ENCODE results near the gene ACOT7. TPM values are rescaled to one million over a fixed set of nuclear protein-coding genes. Genes with fewer than 3 reads are reported as not detected.

ACOT7 gene
- total RNA-seq, 4 donors from 2014 or later: 23.5 to 50.7 (median 39.0) TPM

DNA sequence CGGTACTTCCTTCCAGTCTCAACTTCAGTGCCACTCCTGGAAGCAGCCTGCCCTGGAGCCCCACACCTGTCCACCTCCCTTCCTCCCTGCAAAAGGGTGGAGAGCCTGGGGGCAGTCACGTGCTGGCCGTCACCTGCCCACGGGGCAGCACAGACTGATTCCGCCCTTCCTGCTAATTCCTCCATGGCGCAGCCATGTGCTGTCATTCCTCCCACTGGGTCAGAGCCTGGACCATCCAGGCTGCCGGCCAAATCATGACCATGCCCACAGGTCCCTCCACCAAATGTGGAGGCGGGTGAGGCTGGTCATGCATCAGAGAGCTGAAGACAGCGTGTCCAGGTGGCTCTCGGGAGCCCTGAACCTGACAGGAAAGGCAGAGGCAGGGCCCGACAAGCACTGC lies 108.2 kb downstream of the ACOT7 start:
- Histone ChIP-seq H3K4me3 (no peak overlapping the region), H3K27me3 (no peaks in the 10 kb centered on the region), H3K4me1 (peaks cover 3 to 21% (median 10%) of the 10 kb centered on the region in 3 donors), H3K27ac (no peak overlapping the region), H3K36me3 (peaks cover 0 to 6% (median 0%) of the 10 kb centered on the region in 3 donors), H3K9me3 (no peaks in the 10 kb centered on the region)
- WGBS, 2 donors: 100% methylated on average over 4 of the region's 11 CpGs; no CpG with 5 or more reads in 1 of the 2 donors
- TF ChIP-seq, protein P1, sequence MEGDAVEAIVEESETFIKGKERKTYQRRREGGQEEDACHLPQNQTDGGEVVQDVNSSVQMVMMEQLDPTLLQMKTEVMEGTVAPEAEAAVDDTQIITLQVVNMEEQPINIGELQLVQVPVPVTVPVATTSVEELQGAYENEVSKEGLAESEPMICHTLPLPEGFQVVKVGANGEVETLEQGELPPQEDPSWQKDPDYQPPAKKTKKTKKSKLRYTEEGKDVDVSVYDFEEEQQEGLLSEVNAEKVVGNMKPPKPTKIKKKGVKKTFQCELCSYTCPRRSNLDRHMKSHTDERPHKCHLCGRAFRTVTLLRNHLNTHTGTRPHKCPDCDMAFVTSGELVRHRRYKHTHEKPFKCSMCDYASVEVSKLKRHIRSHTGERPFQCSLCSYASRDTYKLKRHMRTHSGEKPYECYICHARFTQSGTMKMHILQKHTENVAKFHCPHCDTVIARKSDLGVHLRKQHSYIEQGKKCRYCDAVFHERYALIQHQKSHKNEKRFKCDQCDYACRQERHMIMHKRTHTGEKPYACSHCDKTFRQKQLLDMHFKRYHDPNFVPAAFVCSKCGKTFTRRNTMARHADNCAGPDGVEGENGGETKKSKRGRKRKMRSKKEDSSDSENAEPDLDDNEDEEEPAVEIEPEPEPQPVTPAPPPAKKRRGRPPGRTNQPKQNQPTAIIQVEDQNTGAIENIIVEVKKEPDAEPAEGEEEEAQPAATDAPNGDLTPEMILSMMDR (IDR thresholded peaks at IDR 0.05): no peak
- DNase-seq: no peak
- intact Hi-C loops (cut with DNase I): no loop called here

DNA sequence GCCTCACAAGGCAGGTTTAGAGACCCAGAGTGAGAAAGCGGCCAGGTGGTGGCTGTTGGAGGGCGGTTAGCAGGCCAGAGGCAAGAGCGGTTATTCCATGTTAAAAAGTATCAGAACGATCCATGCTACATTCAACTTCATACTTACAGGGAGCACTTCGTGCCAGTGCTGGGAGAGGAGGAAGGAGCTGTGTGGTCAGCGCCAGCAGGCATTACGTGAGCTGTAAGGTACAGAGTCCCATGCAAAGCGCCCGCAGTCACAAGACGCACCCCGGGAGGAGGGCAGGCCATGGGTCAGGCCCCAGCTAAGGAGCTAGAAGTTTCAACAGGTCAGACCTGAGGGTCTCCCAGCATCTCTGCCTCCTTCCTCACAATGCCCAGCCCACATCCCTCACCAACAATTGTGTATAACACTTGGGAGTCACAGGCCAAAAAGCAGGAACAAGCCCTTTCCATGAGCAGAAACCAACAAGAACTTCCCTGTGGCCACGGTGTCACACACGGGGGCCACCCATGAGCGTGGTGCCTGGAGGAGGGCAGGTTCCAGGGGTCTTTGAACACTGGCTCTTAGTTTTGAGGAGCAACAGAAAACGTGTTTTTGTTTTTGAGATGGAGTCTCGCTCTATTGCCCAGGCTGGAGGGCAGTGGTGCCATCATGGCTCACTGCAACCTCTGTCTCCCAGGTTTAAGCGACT lies 110.8 kb downstream of the ACOT7 start:
- H3K27ac ChIP-seq: no peak overlapping the region
- intact Hi-C loops (cut with DNase I): no loop called here
- TF ChIP-seq, protein P1 (IDR thresholded peaks at IDR 0.05): no peak
- no peak for TF ChIP-seq POLR2A (IDR thresholded peaks at IDR 0.05)
- peaks cover 0 to 17% (median 0%) of the 10 kb centered on the region in 3 donors for H3K36me3 ChIP-seq
- no peaks in the 10 kb centered on the region for H3K27me3 ChIP-seq
- 89 to 96% methylated on average over 10 to 14 of the region's 17 CpGs for WGBS, 2 donors
- no peak for DNase-seq
- H3K4me1 ChIP-seq: peaks cover 0 to 8% (median 3%) of the 10 kb centered on the region in 3 donors
- H3K4me3 ChIP-seq: no peak overlapping the region
- H3K9me3 ChIP-seq: no peaks in the 10 kb centered on the region

DNA sequence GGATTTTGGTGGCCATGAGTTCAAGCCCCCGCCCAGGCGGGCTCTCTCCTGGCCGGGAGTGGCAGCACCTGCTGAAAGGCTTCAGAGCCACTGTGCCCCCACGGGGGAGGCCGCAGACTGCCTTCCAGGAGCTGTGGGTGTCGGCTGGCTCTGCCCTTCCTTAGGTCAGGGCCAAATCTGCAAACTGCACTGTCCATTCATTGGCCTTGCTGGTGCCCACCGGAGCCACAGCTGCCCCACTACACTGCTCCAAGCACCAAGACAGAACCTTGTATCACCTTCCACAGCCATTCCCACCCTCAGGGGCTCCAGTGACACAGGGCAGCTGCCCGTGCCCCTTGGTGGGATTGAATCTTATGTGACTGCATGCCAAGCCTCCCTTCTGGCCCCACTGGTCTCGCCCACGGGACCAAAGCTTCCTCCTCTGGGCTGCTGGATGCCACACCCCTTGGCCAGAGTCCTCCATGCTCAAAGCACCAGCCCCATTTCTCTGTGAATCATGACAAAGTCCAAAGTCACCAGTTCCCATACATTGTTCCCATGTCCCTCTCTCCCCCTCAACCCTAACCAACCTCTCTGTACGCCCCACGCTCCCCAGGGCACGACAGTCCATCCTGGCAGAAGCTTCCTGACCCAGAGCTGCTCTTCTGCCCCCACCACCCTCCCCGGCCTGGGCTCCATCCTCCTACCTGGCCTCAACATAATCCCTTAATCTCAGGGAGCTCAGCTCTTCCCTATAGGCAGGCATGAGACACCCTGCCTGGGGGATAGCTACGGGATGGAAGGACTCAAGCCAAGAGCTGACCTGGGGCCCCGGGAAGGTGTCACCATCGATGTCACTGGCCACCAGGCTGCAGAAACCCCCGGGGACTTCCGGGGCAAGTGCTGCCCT lies 111.8 kb downstream of the ACOT7 start:
- TF ChIP-seq POLR2A (IDR thresholded peaks at IDR 0.05): no peak
- TF ChIP-seq, protein P1 (IDR thresholded peaks at IDR 0.05): no peak
- WGBS, 2 donors: 68 to 81% methylated on average over 9 to 13 of the region's 19 CpGs

DNA sequence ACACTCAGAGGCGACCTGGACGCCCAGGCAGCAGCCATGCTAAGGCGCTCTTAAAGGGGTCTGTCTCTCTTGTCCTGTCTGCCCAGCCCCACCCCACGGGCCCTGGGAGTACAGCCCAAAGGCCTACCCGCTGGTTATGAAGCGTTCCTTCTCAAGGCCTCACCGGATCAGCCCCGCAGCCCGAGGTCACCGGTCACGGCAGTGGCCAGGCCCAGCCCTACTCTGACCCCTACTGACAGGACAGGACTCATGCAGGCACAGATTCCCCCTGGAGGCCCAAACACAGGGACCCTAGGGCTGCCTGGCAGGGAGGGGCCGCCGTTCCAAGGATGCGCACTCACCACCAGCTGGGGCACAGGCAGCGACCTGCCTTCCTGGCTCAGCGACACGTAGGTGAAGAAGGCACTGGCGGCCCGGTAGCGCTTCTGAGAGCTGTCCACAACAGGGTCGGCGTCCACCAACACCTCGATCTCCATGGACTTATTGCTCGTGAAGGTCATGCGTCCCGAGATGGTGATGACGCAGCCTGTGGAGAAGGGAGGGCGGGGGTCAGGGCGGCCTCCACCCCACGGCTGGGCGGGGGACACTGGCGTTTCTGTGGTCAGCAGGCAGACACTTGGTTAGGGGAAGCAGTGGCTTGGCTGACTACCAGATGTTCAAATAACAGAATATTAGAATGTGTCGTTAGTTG lies 112.7 kb downstream of the ACOT7 start:
- Histone ChIP-seq H3K27me3 (no peaks in the 10 kb centered on the region), H3K36me3 (peaks cover 0 to 17% (median 0%) of the 10 kb centered on the region in 3 donors), H3K9me3 (no peaks in the 10 kb centered on the region), H3K4me1 (peaks cover 0 to 13% (median 5%) of the 10 kb centered on the region in 3 donors), H3K27ac (no peak overlapping the region), H3K4me3 (no peak overlapping the region)
- intact Hi-C loops (cut with DNase I): no loop called here
- DNase-seq: no peak
- 75 to 83% methylated on average over 6 to 10 of the region's 33 CpGs for WGBS, 2 donors
- TF ChIP-seq POLR2A (IDR thresholded peaks at IDR 0.05): no peak
- TF ChIP-seq, protein P1 (IDR thresholded peaks at IDR 0.05): peak in 2 of 6 experiments; percentile 20 to 21

More for the DNA sequence above, 111.8 kb downstream of the ACOT7 start:
- peaks cover 0 to 4% (median 0%) of the 10 kb centered on the region in 3 donors for H3K4me1 ChIP-seq
- DNase-seq: no peak
- H3K27ac ChIP-seq: peak overlapping the region in 2 of 4 donors; percentile 36 to 49
- no peaks in the 10 kb centered on the region for H3K9me3 ChIP-seq
- intact Hi-C loops (cut with DNase I): no loop called here
- H3K27me3 ChIP-seq: no peaks in the 10 kb centered on the region
- H3K4me3 ChIP-seq: no peak overlapping the region
- H3K36me3 ChIP-seq: peaks cover 0 to 17% (median 0%) of the 10 kb centered on the region in 3 donors

All from esophagus squamous epithelium (tissue), 5 donors.